ENCODE measurements around the gene MANSC1.
A peak's percentile ranks its signal among the peaks of the same experiment; 100 is the strongest.

Gene MANSC1

DNA sequence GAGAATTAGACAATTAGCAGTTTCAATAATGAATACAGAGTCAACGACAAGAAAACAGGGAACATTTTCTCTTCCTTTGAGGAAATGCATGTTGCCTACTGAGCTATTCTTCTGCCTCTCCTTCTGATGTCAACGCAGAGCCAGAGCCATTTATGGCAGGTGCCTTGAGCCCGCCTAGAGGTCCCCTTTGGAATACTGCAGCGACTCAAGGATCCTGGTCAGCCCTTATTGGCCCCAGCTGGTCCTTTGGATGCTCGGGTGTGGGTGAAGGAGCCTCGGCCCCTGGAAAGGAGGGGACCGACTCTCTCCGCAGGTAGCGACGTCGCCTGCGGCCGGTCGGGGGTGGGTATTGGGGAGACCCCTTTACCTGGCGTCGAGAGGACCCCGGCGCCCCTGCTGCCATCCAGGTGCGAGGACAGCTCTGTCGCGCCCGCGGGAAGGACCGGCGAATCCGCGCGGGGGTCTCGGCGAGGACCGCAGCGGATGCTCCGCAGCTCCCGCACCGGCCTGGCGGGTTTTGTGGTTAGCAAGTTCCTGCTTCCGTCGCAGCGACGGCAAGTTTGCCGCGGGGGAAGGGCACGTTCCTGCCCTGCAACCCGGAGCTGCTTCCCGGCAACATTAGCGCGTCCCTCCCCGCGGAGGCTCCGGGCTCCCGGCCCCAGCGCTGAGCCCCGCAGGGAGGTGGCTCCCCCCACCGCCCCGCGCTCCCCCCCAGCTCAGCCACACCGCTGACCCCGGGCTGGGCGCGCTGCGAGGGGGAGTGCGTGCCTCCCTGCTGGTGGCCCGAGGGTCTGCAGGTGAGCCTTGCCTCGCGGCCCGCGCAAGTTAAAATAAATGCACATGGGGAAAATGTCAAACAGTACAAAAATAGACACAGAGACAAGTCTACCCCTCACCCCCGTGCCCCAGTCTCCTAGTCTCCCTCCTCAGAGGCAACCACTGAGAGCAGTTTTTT lies at the start of gene MANSC1:
MANSC1 (minus strand) TSS at position 532 of the 955 bp plus-strand sequence. CDS start 6,928 bp downstream, outside the sequence.
- peak; percentile 27 for DNase-seq (ENCODE audit: low read depth)

- no peak for DNase-seq (ENCODE audit: low read depth)
Measured at GRCh38 chr12:12399161-12399560, 49.1 kb upstream of the MANSC1 start.

DNA sequence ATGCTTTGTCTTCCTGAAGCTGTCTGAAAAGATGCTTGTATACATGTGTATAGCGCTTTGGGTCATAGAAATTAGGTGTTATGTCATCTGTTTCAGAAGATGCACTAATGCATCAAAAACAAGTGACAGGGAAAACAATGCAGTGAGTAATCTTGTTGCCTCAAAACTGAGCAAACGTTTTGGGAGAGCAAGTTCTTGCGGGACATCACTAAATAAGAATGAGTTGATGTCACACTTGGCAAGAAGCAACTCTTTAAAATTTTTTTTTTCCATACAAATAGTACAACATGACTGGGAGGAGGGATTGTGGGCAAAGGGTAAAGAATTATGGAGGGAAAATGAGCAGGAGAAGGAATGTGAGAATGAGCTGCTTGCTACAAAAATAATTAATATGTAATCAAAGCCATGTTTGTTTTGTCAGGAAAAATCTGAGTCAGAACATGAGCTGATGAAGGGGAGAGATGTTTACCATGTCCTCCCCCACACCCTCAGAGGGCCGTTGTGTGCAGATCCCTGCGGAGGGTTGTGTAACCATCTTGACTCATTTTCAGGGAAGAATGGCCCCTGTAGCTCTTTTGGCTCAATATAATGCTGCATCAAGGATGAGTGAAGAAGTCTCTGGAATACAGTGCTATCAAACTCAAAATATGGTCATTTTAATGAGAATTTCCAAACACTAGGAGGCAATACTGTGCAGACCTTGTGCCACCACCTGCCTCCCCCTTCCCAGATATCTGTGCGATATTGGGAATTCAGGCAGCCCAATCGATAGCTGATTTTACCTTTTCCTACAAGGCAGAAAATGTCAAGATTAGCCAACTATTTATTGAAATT lies 48.2 kb upstream of the MANSC1 start:
- no peak for DNase-seq (ENCODE audit: low read depth)

GRCh38 chr12:12397184-12397583 lies 47.1 kb upstream of the MANSC1 start:
- DNase-seq (ENCODE audit: low read depth) = no peak

DNA sequence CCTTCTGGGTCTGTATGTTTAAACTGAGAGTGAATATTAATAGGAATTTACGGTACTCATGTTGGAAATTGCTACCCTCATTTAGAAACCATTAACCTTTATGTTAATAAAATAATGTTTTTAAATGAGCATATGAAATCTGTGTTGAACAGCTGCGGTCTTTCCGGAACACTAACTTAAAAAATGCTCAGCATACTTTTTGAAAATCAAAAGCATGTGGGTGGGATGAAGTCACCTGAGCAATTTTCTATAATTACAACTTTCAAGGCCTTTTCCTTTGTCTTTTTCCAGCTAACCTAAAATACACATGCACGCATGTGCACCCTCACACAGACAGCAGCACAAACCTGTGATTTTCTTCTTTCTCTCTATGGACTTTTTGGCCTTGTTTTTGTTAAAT lies 46.7 kb upstream of the MANSC1 start:
- no peak for DNase-seq (ENCODE audit: low read depth)

GRCh38 chr12:12393171-12393570 lies 43.1 kb upstream of the MANSC1 start:
- DNase-seq (ENCODE audit: low read depth) = no peak

DNA sequence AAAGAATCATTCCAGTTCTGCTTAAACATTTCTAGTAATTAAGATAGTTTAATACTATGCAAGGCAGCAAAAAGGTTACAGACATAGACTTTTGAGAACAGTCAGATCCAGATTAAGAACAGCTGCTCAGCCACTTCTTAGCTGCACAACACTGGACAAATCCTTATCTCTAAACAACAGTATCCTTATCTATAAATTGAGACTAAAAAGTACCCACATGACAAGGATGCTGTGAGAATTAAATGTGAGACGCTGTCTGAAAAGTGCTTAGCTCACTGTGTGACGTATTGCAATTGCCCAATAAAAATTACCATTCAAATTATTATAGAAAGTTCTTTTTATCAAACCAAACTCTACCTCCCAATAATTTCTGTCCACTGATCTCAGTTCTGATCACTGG lies 42.4 kb upstream of the MANSC1 start:
- DNase-seq (ENCODE audit: low read depth) = no peak

DNA sequence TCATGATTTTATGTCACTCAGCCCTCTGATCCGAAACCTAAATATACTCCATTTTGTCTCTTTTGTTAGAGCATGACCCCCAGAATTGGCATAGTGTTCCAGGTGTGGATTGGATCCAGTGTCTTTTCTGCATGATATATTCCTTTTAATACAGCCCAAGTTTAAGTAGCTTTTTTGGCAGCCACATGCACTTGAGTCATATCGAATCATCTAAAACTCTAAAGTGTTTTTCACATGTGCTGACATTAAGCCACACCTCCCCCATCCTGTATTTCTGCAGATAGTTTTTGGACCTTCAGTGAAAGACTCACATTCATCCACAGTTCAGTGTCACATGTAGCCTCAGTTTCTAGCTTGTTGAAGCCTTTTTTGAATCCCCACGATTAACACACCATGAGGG lies 37.5 kb upstream of the MANSC1 start:
- DNase-seq (ENCODE audit: low read depth) = no peak

GRCh38 chr12:12384571-12385340 lies 34.7 kb upstream of the MANSC1 start:
- DNase-seq (ENCODE audit: low read depth) = no peak

DNA sequence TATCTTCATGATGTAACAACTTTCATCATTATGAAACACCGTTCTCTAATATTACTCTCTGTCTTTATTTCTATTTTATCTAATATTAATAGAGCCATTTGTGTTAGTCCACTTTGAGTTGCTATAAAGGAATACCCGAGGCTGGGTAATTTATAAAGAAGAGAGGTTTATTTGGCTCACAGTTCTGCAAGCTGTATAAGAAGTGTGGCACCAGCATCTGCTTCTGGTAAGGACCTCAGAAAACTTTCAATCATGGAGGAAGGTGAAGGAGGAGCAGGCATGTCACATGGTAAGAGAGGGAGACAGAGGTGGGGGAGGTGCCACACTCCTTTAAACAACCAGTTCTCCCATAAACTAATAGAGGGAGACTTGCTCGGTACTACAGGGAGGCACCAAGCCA lies 31.9 kb upstream of the MANSC1 start:
- DNase-seq (ENCODE audit: low read depth) = no peak

GRCh38 chr12:12380949-12381593 lies 31.0 kb upstream of the MANSC1 start:
- DNase-seq (ENCODE audit: low read depth) = no peak

GRCh38 chr12:12379831-12380730 lies 30.0 kb upstream of the MANSC1 start:
- no peak for DNase-seq (ENCODE audit: low read depth)

DNA sequence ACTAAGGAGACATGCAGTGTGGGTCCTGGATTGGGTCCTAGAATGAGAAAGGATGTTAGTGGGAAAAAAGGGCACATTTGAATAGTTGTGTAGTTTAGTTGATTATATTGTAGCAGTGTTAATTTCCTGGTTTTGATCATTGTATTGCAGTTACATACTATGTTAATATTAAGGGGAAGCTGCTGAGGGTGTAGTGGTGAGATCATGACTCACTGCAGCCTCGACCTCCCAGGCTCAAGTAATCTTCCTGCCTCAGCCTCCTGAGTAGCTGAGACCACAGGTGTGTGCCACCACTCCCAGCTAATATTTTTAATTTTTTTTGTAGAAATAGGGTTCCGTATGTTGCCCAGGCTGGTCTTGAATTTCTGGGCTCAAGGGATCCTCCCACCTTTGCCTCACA lies 28.6 kb upstream of the MANSC1 start:
- no peak for DNase-seq (ENCODE audit: low read depth)

GRCh38 chr12:12376646-12377448 lies 26.8 kb upstream of the MANSC1 start:
- no peak for DNase-seq (ENCODE audit: low read depth)

DNA sequence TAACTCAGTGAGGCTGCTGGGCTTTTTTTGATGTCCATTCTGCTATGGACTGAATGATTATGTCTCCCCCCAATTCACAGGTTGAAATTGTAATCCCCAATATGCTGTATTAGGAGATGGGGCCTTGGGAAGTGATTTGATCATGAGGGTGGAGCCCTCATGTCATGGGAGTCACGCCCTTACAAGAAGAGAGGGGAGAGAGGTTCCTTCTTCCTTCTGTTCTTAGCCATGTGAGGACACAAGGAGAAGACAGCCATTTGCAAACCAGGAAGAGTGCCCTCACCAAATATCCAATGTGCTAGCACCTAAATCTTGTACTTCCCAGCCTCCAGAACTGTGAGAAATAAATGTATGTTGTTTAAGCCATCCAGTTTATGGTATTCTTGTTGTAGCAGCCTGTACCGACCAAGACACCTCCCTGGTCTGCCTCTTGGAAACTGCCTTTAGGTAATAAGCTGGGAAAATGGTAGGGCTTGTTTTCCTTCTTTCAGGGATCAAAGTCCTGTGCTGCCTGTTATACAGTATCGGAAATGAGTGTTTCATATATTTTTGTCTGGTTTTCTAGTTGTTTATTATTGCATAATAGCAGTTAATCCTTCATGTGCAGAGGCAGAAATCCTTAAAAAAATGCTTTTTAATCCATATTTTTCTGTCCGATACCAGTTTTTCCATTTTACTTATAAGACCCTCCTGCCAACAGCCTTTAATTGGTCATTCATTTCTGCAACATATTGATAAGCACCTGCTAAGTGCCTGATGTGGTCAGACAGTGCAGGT lies 23.1 kb upstream of the MANSC1 start:
- DNase-seq (ENCODE audit: low read depth) = no peak

DNA sequence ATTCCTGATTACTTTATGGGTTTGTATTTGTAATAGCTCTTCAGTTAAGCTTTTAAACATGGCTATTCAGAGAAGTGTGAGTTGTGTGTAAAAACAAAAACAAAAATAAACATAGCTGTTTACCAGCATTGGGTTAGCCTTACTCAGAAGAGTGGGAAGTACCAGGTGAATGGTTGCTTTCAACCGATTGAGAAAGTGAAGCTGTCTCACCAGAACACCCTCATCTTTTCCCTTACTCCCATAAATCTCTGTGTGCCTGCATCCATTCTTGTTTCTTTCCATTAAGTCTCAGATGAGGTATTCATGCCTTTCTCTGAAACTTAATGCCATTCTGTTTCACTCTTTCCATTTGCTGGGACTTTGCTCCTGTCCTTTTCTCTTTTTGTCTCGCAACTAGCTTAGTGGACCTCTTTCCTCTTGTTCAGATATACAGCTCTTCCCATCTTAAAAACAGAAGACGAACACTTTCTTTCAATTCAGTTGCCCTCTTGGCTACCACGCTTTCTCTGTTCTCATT lies 17.5 kb upstream of the MANSC1 start:
- DNase-seq (ENCODE audit: low read depth) = no peak

- DNase-seq (ENCODE audit: low read depth) = no peak
Measured at GRCh38 chr12:12366701-12367481, 16.8 kb upstream of the MANSC1 start.

DNA sequence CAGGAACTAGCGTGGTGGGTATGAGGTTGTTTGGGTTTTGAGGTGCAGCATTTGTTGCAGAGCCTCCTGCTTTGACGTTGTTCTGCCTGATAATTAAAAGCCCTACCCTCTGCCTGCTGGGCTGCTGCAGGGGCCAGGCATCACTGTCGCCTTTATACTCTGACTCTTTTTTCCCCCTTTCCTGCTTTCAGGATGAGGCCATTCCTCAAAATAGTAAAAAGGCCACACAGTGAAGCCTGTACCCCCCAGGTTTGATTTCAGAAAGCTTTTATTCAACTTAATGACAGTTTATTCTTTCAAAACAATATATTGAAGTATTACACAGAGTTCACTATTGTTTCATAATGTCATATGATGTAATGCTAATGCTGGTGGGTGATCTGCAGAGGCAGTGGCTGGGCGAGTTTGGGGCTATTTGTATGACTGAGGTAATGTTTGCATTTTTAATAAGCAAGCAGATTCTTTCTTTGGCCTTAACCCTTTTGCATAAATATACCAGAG lies 15.9 kb upstream of the MANSC1 start:
- DNase-seq (ENCODE audit: low read depth) = no peak

Data from activated T-helper 9 cell treated with anti-CD3 and anti-CD28 coated beads, Interleukin-2, amount 50 U/mL, for 16 hours (primary cell).